ENCODE measurements around the gene PLEKHH1. TPM values are rescaled to one million over a fixed set of nuclear protein-coding genes. Genes with fewer than 3 reads are reported as not detected.

The PLEKHH1 gene
- total RNA-seq, 1 donor from 2014 or later = 3.3 TPM

GRCh38 chr14:67529947-67530935, 2.8 kb upstream of the PLEKHH1 start:
- Histone ChIP-seq H3K27ac (ENCODE audit: low read depth, low read length) (no peak overlapping the region), H4K20me1 (ENCODE audit: insufficient read depth, low read length) (no peaks in the 10 kb centered on the region), H3K4me3 (ENCODE audit: insufficient read depth, low read depth, low read length) (no peak overlapping the region), H3K27me3 (ENCODE audit: insufficient read depth, low read length) (peaks cover 22% of the 10 kb centered on the region), H3K79me2 (ENCODE audit: insufficient read depth, low read length) (no peaks in the 10 kb centered on the region), H3K9me3 (ENCODE audit: insufficient read depth, low read depth, low read length) (no peaks in the 10 kb centered on the region), H3K9ac (ENCODE audit: low read length) (no peak overlapping the region), H3K36me3 (ENCODE audit: insufficient read depth, low read length) (no peaks in the 10 kb centered on the region), H2AFZ (ENCODE audit: low read depth, low read length) (no peak overlapping the region), H3K4me2 (ENCODE audit: low read length) (no peak overlapping the region), H3K4me1 (ENCODE audit: insufficient read depth, low read length) (no peaks in the 10 kb centered on the region)
- TF ChIP-seq CTCF (IDR thresholded peaks at IDR 0.05; ENCODE audit: insufficient read depth, low read depth, low read length) (no peak), EZH2 (IDR thresholded peaks at IDR 0.05; ENCODE audit: insufficient read depth, low read length) (no peak)
- Mint-ChIP-seq H3K4me3 (ENCODE audit: unreplicated experiment) (no peak overlapping the region), H3K9me3 (ENCODE audit: unreplicated experiment) (no peaks in the 10 kb centered on the region), H3K36me3 (ENCODE audit: low read depth, unreplicated experiment) (no peaks in the 10 kb centered on the region), H3K4me1 (ENCODE audit: low read depth, unreplicated experiment) (no peaks in the 10 kb centered on the region), H3K27ac (ENCODE audit: unreplicated experiment) (no peak overlapping the region), H3K27me3 (ENCODE audit: low read depth, unreplicated experiment) (peaks cover 14% of the 10 kb centered on the region)
- DNase-seq (ENCODE audit: low read depth) (no peak), FAIRE-seq (no peak)

GRCh38 chr14:67532606-67532997, 488 bp upstream of the PLEKHH1 start:
- Histone ChIP-seq H3K4me1 (ENCODE audit: insufficient read depth, low read length) (no peaks in the 10 kb centered on the region), H3K79me2 (ENCODE audit: insufficient read depth, low read length) (no peaks in the 10 kb centered on the region), H3K4me2 (ENCODE audit: low read length) (peak overlapping the region; percentile 91), H3K9me3 (ENCODE audit: insufficient read depth, low read depth, low read length) (no peaks in the 10 kb centered on the region), H3K9ac (ENCODE audit: low read length) (peak overlapping the region; percentile 74), H3K4me3 (ENCODE audit: insufficient read depth, low read depth, low read length) (peak overlapping the region; percentile 64), H4K20me1 (ENCODE audit: insufficient read depth, low read length) (no peaks in the 10 kb centered on the region), H3K27me3 (ENCODE audit: insufficient read depth, low read length) (peaks cover 12% of the 10 kb centered on the region), H3K27ac (ENCODE audit: low read depth, low read length) (no peak overlapping the region), H3K36me3 (ENCODE audit: insufficient read depth, low read length) (no peaks in the 10 kb centered on the region), H2AFZ (ENCODE audit: low read depth, low read length) (peak overlapping the region; percentile 86)
- no peak for FAIRE-seq
- Mint-ChIP-seq H3K4me3 (ENCODE audit: unreplicated experiment) (peak overlapping the region; percentile 76), H3K36me3 (ENCODE audit: low read depth, unreplicated experiment) (no peaks in the 10 kb centered on the region), H3K27me3 (ENCODE audit: low read depth, unreplicated experiment) (peaks cover 14% of the 10 kb centered on the region), H3K27ac (ENCODE audit: unreplicated experiment) (no peak overlapping the region), H3K9me3 (ENCODE audit: unreplicated experiment) (no peaks in the 10 kb centered on the region), H3K4me1 (ENCODE audit: low read depth, unreplicated experiment) (no peaks in the 10 kb centered on the region)
- no peak for DNase-seq (ENCODE audit: low read depth)
- TF ChIP-seq CTCF (IDR thresholded peaks at IDR 0.05; ENCODE audit: insufficient read depth, low read depth, low read length) (no peak), EZH2 (IDR thresholded peaks at IDR 0.05; ENCODE audit: insufficient read depth, low read length) (no peak)

- peaks cover 9% of the 10 kb centered on the region for H3K27me3 ChIP-seq (ENCODE audit: insufficient read depth, low read length)
- H2AFZ ChIP-seq (ENCODE audit: low read depth, low read length) = peak overlapping the region; percentile 86
- H3K4me3 ChIP-seq (ENCODE audit: insufficient read depth, low read depth, low read length) = peak overlapping the region; percentile 64
- no peaks in the 10 kb centered on the region for H3K36me3 ChIP-seq (ENCODE audit: insufficient read depth, low read length)
- Mint-ChIP-seq H3K4me3 (ENCODE audit: unreplicated experiment) (peak overlapping the region; percentile 86), H3K36me3 (ENCODE audit: low read depth, unreplicated experiment) (no peaks in the 10 kb centered on the region), H3K9me3 (ENCODE audit: unreplicated experiment) (no peaks in the 10 kb centered on the region), H3K4me1 (ENCODE audit: low read depth, unreplicated experiment) (no peaks in the 10 kb centered on the region), H3K27ac (ENCODE audit: unreplicated experiment) (no peak overlapping the region), H3K27me3 (ENCODE audit: low read depth, unreplicated experiment) (peaks cover 12% of the 10 kb centered on the region)
- H3K4me2 ChIP-seq (ENCODE audit: low read length) = peak overlapping the region; percentile 91
- H3K27ac ChIP-seq (ENCODE audit: low read depth, low read length) = no peak overlapping the region
- no peak for FAIRE-seq
- no peaks in the 10 kb centered on the region for H3K4me1 ChIP-seq (ENCODE audit: insufficient read depth, low read length)
- H3K9ac ChIP-seq (ENCODE audit: low read length) = peak overlapping the region; percentile 74
- no peak for TF ChIP-seq CTCF (IDR thresholded peaks at IDR 0.05; ENCODE audit: insufficient read depth, low read depth, low read length)
- DNase-seq (ENCODE audit: low read depth) = no peak
- no peaks in the 10 kb centered on the region for H4K20me1 ChIP-seq (ENCODE audit: insufficient read depth, low read length)
- no peaks in the 10 kb centered on the region for H3K9me3 ChIP-seq (ENCODE audit: insufficient read depth, low read depth, low read length)
- no peaks in the 10 kb centered on the region for H3K79me2 ChIP-seq (ENCODE audit: insufficient read depth, low read length)
Observed at GRCh38 chr14:67533754-67534085, 630 bp downstream of the PLEKHH1 start.
